Iris pigment epithelial cell (primary cell): ENCODE measurements around the gene ASTN2.

ENCODE experiments used
- DNase-seq: peaks from one replicate; pipeline ENCODE4 v3.0.0-alpha.2; 2011; ENCODE audit warnings: low read depth

Gene ASTN2

GRCh38 chr9:116380496-116380995, 1034.3 kb downstream of the ASTN2 start:
- DNase-seq, result no peak

DNA sequence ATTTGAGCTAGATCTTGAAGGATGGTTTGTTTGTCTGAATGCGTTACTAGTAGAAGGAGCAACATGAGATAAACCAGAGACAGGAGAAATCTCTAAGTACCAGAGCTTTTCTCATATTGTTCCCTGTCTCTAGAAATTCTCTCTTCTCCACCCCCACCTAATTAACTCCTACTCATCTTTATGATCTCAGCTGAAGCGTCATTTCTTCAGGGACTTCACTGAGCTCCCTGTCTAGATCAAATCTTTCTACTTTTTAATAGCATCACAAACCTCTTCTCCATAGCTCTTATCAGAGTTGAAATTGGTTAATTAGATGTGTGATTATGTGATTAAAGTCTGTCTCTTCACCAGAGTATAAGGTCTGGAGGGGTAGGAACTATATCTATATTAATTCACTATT, 1035.0 kb downstream of the ASTN2 start:
- DNase-seq, result no peak

DNA sequence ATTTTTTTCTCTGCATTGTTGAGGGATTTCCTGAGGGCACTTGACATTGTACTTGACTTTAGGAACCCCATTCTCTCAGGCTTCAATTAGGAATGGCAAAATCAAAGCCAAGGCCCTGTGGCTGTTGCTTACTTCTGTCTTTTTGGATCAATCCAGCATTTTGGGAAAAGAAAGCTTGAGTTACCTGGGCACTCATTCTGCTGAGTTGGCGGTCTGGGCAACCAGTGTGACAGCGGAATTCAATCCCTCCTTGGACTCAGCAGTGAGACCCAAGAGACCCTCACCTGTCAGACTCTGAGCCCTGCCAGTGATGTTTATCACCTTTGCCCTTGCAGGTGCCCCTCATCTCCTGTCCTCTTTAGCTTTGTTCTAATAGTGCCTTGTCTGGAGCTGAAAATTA, 1036.0 kb downstream of the ASTN2 start:
- no peak for DNase-seq

DNA sequence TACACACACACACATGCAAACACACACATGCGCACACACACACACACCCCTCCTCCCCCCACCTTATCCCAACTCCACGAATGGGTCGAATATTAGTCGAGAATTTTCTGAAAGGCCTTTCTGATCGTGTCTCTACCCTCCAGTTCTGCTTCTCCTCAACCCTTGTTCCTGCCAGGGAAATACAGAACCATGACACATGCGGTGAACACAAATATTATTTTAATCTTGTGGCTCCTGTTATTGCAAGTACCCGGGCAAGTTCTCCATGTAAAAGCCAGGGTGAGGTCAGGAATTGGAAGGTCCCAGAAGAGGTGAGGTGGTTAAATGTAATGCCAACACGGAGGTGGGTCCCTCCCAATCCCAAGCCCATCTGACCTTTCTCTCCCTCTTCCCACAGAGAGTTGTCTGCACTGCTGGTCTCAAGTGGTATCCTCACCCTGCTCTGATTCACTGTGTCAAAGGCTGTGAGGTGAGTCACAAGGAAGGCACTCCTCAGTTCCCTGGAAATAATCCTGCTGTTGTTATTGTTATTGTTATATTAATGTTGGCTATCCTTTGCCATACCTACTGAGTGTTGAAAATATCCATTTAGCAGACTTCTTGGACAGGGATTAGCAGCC, 1037.6 kb downstream of the ASTN2 start:
- peak; percentile 77 for DNase-seq
